HG03135 (cell line): Measurements from ENCODE around the gene INO80C.

Experiments
- ATAC-seq: cut with Tn5 transposase; IDR thresholded peaks from one replicate; pipeline ENCODE4 v1.9.1; 2021; ENCODE audit warnings: mild to moderate bottlenecking, moderate library complexity; ENCODE audit not compliant: unreplicated experiment

The INO80C gene, protein sequence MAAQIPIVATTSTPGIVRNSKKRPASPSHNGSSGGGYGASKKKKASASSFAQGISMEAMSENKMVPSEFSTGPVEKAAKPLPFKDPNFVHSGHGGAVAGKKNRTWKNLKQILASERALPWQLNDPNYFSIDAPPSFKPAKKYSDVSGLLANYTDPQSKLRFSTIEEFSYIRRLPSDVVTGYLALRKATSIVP

DNA sequence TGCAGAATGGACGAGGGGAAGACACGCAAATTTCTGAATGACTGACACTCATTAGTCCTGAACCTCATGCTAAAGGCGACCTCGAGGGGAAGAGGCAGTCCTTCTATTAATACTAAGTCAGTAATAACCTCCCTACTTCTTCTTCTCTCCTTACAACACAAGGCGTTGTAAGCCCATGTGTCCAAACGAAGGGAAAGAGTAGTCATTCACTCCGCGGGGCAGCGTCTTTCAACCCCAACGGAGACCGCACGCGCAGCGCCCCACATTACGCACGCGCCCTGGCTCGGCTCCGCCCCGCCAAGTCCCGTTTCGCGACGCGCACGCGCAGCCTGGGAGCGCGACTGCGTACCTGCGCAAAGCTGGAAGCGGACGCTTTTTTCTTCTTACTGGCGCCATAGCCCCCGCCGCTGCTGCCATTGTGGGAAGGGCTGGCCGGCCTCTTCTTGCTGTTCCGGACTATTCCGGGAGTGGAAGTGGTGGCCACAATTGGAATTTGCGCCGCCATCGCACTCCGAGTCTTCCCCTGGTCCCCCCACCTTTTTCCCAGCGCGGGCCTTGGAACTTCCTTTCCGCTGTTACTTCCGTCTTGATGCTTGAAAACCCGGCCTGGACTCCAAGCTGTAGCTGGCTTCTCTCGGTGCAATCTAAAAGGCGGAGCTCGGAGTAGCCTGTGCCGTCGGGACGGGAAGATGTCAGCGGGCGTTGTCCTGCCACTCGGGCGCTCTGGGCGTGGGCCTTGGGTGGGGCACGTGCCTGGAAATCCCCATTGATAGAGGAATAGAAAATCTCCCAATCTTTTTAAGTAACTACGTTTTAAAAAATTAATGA, at the start of gene INO80C:
Gene INO80C, minus strand, starts transcription at position 591 of the 828 bp plus-strand sequence. Its CDS starts 86 bp downstream, at position 505.
- peak; percentile 94 for ATAC-seq

DNA sequence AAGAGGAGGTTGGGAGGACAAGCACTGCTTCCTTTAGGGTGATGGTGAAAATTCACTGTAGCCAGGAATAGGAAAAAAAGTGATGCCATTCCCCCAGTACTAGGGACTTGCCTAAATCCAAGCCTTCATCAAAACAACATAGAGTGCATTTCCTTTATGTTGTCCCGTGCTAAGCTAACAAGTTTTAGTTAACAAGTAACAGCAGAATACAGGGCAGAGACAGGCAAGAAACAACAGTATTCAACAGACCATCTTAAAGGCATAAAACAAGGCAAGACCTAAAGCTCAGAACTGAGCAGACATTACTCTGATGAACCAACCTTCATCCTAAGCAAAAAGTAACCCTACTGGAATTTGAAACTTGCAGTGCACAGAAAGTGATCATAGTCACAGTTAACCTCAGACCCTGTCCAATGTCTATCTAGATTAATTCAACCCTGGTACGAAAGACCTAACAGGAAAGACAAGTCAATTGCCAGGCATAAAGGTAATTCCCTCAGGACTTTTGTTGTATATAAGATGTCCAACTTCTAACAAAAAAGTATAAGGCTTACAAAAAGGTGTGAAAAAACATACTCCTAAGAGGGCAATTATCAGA, 49.3 kb upstream of the INO80C start:
- ATAC-seq = no peak

DNA sequence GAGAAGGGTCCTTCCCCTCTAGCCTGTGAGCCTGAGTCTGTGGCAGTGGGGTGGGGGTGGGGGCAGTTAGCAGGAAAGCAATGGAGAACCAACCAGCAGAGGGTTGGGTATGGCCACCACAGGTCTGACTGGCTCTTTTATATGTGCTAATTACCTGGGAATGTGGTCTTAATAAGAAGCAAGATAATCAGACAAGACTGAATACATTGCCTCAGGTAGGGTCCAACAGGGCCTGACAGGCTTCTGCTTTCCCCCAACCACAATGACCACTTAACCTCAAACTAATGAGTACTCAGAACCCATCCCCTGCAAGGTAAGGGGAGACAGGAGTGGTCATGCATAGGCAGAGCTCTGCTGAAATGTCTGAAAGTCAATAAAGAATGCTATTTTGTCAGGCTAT, 44.6 kb upstream of the INO80C start:
- no peak for ATAC-seq

DNA sequence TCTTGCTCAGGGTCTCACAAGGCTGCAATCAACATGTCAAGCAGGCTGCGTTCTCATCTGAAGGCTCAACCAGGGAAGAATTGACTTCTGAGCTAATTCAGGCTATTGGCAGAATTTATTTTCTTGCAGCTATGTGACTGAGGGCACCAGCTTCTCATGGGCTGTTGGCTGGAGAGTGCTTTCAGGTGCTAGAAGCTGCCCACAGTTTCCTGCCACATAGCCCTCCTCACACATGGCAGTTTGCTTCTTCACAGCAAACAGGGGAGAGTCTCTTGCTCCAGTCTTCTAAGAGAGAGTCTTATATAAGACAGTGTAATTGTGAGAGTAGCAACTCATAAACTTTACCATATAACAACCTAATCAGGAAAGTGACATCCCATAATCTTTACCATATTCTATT, 37.5 kb upstream of the INO80C start:
- ATAC-seq = no peak

DNA sequence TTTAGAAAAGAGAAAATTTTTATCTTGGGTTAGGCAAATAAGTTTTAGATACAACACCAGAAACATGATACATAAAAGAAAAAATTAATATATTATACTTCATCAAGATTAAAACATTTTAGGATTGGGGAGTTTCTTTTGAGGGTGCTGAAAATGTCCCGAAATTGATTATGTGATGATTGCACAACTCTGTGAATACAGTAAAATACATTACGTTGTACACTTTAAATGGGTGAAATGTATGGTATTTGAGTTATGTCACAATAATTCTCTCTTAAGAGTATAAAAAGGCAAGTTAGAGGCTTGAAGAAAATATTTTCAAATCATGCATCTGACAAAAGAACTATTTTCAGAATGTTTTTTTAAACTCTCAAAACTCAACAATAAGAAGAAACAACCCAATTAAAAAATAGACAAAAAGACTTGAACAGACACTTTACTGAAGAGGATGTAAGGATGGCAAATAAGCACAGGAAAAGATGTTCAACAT, 36.2 kb upstream of the INO80C start:
- ATAC-seq = no peak

DNA sequence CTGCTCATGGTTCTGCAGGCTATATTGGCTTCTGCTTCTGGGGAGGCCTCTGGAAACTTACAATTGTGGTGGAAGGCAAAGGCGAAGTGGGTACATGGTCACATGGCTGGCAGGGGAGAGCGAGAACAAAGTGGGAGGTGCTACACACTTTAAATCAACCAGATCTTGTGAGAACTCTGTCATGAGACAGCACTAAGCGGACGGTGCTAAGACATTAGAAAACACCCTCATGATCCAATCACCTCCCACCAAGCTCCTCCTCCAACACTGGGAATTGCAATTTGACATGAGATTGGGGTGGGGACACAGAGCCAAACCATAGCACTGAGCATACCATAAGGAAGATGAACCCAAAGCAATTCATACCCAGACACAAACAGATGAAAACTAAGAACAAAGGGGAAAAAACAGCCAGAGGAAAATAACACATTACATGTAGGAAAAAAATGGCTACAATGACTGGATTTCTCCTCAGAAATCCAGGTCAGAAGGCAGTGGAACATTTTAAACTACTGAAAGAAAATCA, 31.1 kb upstream of the INO80C start:
- no peak for ATAC-seq

DNA sequence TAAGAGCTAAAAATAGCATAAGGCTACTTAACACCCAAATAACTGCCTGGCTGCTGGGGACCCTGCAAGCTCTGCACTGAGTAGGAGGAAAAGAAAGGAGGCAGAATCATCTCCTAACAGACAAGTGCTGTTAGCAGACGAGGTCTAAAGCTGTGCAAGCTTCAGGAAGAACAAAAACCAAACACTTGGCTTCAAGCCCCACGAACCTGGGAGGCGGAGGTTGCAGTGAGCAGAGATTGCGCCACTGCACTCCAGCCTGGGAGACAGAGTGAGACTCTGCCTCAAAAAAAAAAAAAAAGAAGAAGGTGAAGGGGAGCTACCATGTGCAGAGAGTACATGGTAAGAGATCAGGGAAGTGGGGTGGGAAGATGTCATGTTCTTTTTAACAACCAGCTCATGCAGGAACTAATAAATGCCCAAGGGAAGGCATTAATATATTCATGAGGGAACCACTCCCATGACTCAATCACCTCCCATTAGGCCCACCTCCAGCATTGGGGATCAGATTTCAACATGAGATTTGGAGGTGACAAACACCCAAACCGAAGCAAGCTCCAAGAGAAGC, 28.8 kb upstream of the INO80C start:
- no peak for ATAC-seq

DNA sequence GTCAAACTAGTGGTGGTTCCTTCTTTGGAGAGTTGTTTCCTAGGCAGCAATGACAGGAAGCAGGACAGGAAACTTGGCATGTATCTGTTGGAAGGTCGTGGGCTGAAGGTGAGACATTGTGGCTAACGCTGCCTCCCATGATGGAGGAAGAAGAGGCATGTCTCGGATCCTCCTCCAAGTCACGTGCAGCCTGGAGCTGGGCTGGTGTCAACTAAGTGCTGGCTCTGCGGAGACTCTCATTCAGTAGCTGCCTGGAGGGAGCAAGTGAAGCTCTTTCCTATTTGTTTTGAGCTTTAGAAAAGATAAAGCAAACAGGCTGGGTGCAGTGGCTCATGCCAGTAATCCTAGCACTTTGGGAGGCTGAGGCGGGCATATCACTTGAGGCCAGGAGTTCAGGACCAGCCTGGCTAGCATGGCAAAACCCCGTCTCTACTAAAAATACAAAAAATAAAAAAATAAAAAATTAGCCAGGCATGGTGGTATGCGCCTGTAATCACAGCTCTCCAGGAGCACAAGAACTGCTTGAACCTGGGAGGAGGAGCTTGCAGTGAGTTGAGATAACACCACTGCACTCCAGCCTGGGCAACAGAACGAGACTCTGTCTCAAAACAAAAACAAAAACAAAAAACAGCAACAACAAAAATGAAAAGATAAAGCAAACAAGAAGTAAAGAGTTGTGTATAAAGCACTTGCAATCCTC, 28.2 kb upstream of the INO80C start:
- no peak for ATAC-seq

DNA sequence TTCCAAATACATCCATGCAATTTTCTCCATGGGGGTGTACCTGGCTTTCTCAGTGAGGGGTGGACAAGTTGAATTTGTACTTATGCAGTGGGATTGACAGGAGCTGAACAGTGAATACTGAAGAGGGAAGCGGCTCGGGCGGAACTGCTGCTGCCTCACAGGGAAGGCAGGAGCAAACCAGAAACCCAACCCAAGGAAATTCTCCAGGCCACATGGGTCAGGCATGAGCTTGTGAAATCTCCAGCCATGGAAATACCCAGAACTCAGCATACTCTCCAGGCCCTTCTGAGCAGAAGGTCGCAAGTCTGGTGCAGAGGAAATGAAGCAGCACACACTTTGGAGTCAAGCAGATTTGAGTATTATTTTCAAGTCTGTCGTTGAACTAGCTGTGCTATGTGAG, 26.5 kb upstream of the INO80C start:
- no peak for ATAC-seq

DNA sequence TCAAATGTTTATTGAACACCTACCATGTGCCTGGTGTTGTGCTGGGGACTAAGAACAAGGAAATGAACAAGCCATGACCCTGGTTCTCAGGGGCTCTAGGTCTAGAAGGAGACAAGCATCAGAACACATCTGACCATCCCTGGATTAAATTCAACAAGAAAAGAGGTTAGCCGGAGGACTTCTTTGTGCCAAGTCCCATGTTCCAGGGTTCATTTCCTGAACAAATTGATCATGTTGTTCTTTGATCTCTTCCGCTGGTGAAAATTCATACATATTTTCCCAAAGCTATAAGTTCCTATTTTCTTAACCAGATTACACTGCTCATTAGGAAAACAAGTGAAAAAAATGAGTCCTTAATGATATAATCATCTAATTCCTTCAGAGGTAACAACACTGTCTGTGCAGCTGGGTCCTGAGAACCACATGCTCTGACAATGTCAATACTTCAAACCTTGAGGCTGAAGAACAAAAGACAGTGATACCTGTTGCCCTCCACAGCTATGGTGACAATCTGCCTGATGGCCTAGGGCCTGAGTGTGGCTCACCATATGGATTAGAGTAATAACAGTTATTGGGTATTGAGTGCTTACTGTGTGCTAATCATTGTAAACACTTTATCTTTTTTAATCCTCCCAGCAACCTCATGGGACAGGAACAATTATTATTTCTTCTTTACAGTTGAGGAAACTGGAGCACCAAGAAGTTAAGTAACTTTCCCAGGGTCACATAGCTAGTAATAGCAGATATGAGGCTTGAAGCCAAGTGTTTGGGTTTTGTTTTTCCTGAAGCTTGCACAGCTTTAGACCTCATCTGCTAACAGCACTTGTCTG, 24.6 kb upstream of the INO80C start:
- no peak for ATAC-seq

DNA sequence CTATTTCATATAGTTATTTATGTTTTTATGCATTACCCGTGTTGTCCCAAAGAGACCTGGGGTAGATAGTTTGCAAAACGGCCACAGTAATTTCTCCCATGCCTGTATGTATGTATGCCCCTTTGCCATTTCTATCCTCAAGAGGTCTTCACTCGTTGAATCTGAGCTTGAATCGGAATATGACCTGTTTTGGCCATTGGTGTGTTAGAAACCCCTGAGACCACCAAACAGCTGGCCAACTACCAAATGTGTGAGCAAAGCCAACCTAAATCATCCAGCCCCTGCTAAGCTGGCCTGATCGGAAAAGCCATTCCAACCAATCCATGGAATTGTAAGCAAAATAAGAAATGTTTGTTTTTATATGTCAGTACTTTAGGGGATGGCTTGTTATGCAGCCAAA, 23.4 kb upstream of the INO80C start:
- no peak for ATAC-seq

DNA sequence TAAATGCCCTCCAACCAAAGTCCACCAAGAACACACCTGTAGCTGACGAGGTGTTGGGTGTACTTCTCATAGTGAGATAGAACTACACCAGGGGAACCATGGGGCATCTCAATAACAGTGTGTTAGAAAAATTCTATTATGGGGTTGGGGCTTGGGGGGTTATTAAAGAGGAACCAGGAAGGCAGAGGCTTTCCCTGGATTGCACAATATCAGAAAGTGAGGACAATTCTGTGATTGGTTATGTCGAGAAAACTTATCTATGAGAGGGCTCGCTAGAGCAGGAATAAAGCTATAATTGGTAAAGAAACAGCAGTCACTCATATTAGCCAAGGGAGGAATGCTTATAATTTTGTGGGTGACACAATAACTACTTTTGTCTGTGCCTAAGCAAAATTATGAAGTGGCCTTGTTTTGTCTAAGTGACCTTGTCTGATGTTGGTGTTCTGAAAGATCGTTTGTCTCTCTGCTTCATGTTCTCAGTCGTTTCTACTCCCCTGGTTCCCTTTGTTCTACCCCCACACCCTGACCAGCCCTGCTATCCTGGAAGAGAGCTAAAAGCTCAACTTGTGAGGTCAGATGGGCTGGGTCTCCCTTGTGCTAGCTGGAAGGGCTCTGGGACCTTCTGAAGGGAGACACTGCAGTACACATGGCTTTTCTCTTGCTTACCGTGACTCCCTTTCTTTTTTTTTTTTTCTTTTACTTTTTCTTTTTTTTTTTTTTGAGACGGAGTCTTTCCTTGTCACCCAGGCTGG, 21.6 kb upstream of the INO80C start:
- ATAC-seq = no peak

DNA sequence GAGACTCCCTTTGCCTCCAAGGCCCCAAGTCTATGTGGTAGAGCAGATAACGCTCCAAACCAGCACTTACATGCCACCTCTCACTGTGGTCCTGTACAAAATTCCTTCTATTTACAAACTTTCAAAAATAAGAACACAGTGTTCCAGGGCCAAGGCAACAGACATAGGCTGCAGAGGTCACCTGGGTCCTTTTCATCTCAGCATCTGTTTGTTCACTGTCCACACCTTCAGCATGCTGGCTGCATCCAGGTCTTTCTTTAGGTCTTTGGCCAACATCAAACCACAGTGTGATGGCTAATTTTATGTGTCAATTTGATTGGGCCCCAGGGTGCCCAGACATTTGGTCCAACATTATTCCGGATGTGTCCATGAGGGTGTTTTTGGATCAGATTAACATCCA, 20.0 kb upstream of the INO80C start:
- no peak for ATAC-seq

DNA sequence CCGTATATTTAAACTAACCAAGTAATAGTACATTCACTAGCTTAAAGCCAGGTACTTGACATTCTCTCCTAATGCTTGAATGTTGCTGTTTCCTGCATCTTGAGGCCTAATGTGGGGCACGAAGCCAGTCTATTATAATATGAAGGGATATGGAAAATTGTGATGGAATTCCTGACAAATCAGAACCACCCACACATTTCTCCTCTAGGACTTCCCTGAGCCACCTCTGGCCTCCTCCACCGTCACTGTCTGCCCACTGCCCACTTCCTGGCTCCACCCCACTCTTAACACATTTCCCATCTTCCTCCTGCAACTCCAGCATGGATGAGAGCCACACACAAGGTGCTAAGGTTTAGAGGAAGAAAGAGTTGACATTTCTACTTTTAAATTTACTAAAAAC, 19.0 kb upstream of the INO80C start:
- no peak for ATAC-seq

DNA sequence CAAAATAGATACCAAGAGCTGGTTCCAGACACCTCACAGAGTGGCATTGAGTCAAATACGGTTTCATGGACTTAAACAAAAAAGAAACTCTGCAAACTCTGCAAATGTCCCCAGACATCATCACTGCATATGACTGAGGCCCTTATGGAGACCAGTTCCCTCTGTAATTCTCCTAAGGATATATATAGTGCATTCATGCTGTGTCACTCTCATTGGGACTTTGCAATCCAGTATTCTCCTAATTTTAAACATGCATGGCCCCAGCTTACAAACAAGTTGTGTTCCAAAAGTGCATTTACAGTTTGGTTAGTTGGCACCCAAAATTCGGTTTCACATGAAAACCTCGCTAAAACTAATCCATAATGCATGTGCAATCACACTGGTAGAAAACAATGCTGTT, 18.6 kb upstream of the INO80C start:
- no peak for ATAC-seq

DNA sequence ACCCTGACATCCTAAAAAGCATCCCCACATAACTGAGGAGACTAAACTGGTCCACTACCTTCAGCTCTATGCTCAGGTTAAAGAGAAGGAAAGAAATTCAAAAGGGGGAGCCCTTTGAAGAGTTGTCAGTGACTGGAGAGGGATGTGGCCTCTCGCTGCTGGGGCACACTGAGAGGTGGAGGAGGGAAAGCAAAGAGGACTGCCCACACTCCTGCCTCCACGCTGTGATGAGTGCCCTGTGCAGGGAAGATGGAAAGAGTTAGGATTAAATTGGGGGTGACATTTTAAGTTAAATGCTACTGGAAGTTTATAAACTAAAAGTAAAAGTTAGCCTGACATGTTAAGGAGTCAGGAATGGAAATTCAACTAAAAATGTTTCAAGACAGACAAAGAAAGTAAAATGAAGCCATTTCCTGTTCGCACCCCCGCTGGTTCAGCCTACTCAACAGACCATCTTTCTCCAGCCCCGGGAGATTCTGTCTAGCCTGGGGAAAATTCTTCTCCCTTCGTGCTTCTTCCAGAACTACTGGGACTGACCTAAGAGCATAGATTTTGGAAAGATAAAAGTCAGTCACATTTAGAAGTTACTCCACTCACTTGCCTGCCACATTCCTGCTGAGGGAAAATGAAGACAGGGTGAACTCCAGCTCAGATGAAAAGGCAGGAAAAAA, 17.8 kb upstream of the INO80C start:
- no peak for ATAC-seq

DNA sequence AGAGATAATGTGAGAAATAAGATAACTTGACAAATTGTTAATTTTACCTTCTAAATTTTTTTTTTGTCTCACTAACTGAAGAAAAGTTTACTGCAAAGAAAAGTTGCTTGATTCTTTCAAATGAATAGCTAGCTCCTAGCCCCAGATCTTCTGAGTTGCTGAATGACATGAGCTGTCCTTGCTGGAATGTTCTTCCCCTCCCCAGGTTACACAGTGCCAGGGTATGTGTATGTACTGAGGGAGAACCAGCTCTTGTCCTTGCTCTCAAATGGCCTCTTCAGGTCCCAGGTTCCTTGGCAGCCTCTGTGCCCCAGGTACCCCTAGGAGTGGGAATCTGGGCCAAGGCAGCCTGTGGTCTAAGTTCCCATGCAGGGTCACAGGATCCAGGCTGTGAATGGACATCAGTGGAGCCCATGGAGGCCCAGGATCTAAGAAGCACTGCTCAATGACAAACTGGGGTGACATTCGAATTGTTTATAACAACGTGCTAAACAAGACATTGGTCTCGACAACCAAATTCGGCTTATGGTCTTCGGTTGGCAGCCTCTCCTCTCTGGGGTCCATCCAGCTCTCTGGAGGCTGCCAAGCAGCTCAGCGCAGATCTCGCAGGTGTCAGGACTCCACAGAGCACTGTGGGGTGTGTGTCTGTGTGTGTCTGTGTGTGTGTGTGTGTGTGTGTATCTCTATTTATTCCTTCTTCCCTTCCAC, 17.1 kb upstream of the INO80C start:
- no peak for ATAC-seq

DNA sequence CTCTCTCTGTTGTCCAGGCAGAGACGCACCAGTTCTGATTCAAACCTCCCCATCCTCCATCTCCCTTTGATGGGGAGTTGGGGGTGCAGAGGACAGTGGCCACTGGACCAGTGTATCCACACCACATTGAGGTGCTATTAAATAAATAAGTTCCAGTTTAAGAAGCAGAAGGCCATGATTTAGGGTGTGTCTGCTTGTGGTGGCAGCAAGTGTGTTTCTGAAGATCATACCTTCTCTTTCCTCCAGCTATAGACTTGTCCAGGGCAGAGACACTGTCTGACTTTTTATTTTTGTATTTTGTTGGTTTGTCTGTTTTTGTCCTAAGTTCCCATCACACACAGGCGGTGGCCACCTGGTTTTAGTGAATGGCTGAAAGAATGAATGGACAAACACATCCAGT, 16.5 kb upstream of the INO80C start:
- no peak for ATAC-seq
